WTC11 (cell line): ENCODE measurements around the gene ZNF415. TPM values are rescaled to one million over a fixed set of nuclear protein-coding genes. Genes with fewer than 3 reads are reported as not detected.

Experiments
- ATAC-seq: fragments of 200-7000 bp; cut with Tn5 transposase; 2 replicates; pipeline ENCODE4 v1.10.0; 2021; ENCODE audit warnings: mild to moderate bottlenecking, moderate library complexity
- CTCF ChIA-PET: fragments of 300-600 bp; sonication (Branson Sonifier 250); formaldehyde crosslinking; loops from one replicate; lab custom pipeline; 2021; ENCODE audit warnings: antibody characterized with exemption; lab: Charles Lee
- POLR2A ChIA-PET: fragments of 350-600 bp; sonication (Branson Sonifier 250); formaldehyde crosslinking; loops from one replicate; lab custom pipeline; 2021; ENCODE audit warnings: antibody characterized with exemption; lab: Charles Lee
- DNase-seq: peaks from one replicate; pipeline ENCODE4 v3.0.0; 2021; ENCODE audit warnings: low spot score
- H3K27ac Mint-ChIP-seq: 2 replicates; pipeline ENCODE4 v1.8.0; 2021; ENCODE audit warnings: mixed read lengths
- H3K27me3 Mint-ChIP-seq: 2 replicates; pipeline ENCODE4 v1.8.0; 2021; ENCODE audit warnings: low read depth, mild to moderate bottlenecking, moderate library complexity, mixed read lengths
- H3K36me3 Mint-ChIP-seq: 2 replicates; pipeline ENCODE4 v1.8.0; 2021; ENCODE audit warnings: mixed read lengths
- H3K4me1 Mint-ChIP-seq: 2 replicates; pipeline ENCODE4 v1.8.0; 2022; ENCODE audit warnings: mixed read lengths
- H3K4me3 Mint-ChIP-seq: 2 replicates; pipeline ENCODE4 v1.8.0; 2021; ENCODE audit warnings: mild to moderate bottlenecking, moderate library complexity, mixed read lengths
- H3K9me3 Mint-ChIP-seq: 2 replicates; pipeline ENCODE4 v1.8.0; 2021; ENCODE audit warnings: mixed read lengths
- AR ChIP-seq: fragments of 250-450 bp; sonication (Bioruptor Pico); IDR thresholded peaks from 2 replicates; pipeline ENCODE4 v1.9.0; 2021; ENCODE audit warnings: mild to moderate bottlenecking
- ATF1 ChIP-seq: sonication (generic); formaldehyde crosslinking; IDR thresholded peaks from 2 replicates; pipeline ENCODE4 v1.8.1; 2023; ENCODE audit warnings: mild to moderate bottlenecking, moderate library complexity, missing genetic modification reagents
- CDX4 ChIP-seq: fragments of 250-450 bp; sonication (Bioruptor Pico); IDR thresholded peaks from 2 replicates; pipeline ENCODE4 v1.9.0; 2021; ENCODE audit warnings: moderate library complexity, mild to moderate bottlenecking, inconsistent platforms, borderline replicate concordance
- E2F1 ChIP-seq: sonication (generic); formaldehyde crosslinking; IDR thresholded peaks from 2 replicates; pipeline ENCODE4 v1.8.0; 2022; ENCODE audit warnings: mild to moderate bottlenecking, missing genetic modification reagents
- ETV6 ChIP-seq: sonication (generic); formaldehyde crosslinking; IDR thresholded peaks from 2 replicates; pipeline ENCODE4 v1.8.1; 2022; ENCODE audit warnings: mild to moderate bottlenecking, missing genetic modification reagents
- FOXJ3 ChIP-seq: sonication (generic); formaldehyde crosslinking; IDR thresholded peaks from 2 replicates; pipeline ENCODE4 v1.9.0; 2021; ENCODE audit warnings: missing genetic modification reagents, mild to moderate bottlenecking, borderline replicate concordance
- FOXK1 ChIP-seq: sonication (generic); formaldehyde crosslinking; IDR thresholded peaks from 2 replicates; pipeline ENCODE4 v1.8.0; 2022; ENCODE audit warnings: mild to moderate bottlenecking, moderate library complexity, missing genetic modification reagents
- GABPB1 ChIP-seq: sonication (generic); formaldehyde crosslinking; IDR thresholded peaks from 2 replicates; pipeline ENCODE4 v1.8.1; 2023; ENCODE audit warnings: mild to moderate bottlenecking, missing genetic modification reagents
- IRF2 ChIP-seq: sonication (generic); formaldehyde crosslinking; IDR thresholded peaks from 2 replicates; pipeline ENCODE4 v1.8.0; 2022; ENCODE audit warnings: low read depth, missing genetic modification reagents, borderline replicate concordance
- JAZF1 ChIP-seq: fragments of 250-450 bp; sonication (Bioruptor Pico); IDR thresholded peaks from 2 replicates; pipeline ENCODE4 v1.9.0; 2021; ENCODE audit warnings: moderate library complexity, mild to moderate bottlenecking, inconsistent platforms
- MYBL2 ChIP-seq: sonication (generic); formaldehyde crosslinking; IDR thresholded peaks from 2 replicates; pipeline ENCODE4 v1.8.1; 2023; ENCODE audit warnings: mild to moderate bottlenecking, moderate library complexity, missing genetic modification reagents
- NFYB ChIP-seq: sonication (generic); formaldehyde crosslinking; conservative IDR thresholded peaks from 2 replicates; pipeline ENCODE4 v1.8.0; 2022; ENCODE audit warnings: low read depth, missing genetic modification reagents
- NR3C1 ChIP-seq: sonication (generic); formaldehyde crosslinking; conservative IDR thresholded peaks from 2 replicates; pipeline ENCODE4 v1.8.1; 2023; ENCODE audit warnings: low read depth, mild to moderate bottlenecking, missing genetic modification reagents
- RELA ChIP-seq: sonication (generic); formaldehyde crosslinking; IDR thresholded peaks from 2 replicates; pipeline ENCODE4 v1.8.1; 2022; ENCODE audit warnings: missing genetic modification reagents, mild to moderate bottlenecking, borderline replicate concordance
- SOX15 ChIP-seq: fragments of 250-450 bp; sonication (Bioruptor Pico); IDR thresholded peaks from 2 replicates; pipeline ENCODE4 v1.9.0; 2021; ENCODE audit warnings: mild to moderate bottlenecking
- SP1 ChIP-seq: sonication (generic); formaldehyde crosslinking; conservative IDR thresholded peaks from 2 replicates; pipeline ENCODE4 v1.8.1; 2022; ENCODE audit warnings: missing genetic modification reagents
- TEAD1 ChIP-seq: sonication (generic); formaldehyde crosslinking; IDR thresholded peaks from 2 replicates; pipeline ENCODE4 v1.8.0; 2022; ENCODE audit warnings: mild to moderate bottlenecking, missing genetic modification reagents
- TEAD4 ChIP-seq: sonication (generic); formaldehyde crosslinking; IDR thresholded peaks from 2 replicates; pipeline ENCODE4 v1.8.0; 2022; ENCODE audit warnings: mild to moderate bottlenecking, missing genetic modification reagents
- ZNF317 ChIP-seq: sonication (generic); formaldehyde crosslinking; IDR thresholded peaks from 2 replicates; pipeline ENCODE4 v1.8.1; 2023; ENCODE audit warnings: low read depth, mild to moderate bottlenecking, moderate library complexity, missing genetic modification reagents, borderline replicate concordance
- ZNF423 ChIP-seq: fragments of 250-450 bp; sonication (Bioruptor Pico); IDR thresholded peaks from 2 replicates; pipeline ENCODE4 v2.1.2; 2022; ENCODE audit warnings: mild to moderate bottlenecking, moderate library complexity
- total RNA-seq: library from RNA; stranded (reverse); gene quantifications from 3 replicates; pipeline ENCODE4 v1.2.3, GENCODE V29; 2021
- TF ChIP-seq, protein P1 (sequence below): sonication (generic); formaldehyde crosslinking; IDR thresholded peaks from 2 replicates; pipeline ENCODE4 v1.8.0; 2022; ENCODE audit warnings: mild to moderate bottlenecking, missing genetic modification reagents
- TF ChIP-seq, protein P2 (sequence below): sonication (generic); formaldehyde crosslinking; IDR thresholded peaks from 2 replicates; pipeline ENCODE4 v1.8.0; 2023; ENCODE audit warnings: mild to moderate bottlenecking, missing genetic modification reagents
- TF ChIP-seq, protein P3 (sequence below): sonication (generic); formaldehyde crosslinking; IDR thresholded peaks from 2 replicates; pipeline ENCODE4 v1.8.1; 2023; ENCODE audit warnings: mild to moderate bottlenecking, missing genetic modification reagents

The ZNF415 gene
- total RNA-seq, 1 experiment from 2014 or later, result 11.2 TPM

DNA sequence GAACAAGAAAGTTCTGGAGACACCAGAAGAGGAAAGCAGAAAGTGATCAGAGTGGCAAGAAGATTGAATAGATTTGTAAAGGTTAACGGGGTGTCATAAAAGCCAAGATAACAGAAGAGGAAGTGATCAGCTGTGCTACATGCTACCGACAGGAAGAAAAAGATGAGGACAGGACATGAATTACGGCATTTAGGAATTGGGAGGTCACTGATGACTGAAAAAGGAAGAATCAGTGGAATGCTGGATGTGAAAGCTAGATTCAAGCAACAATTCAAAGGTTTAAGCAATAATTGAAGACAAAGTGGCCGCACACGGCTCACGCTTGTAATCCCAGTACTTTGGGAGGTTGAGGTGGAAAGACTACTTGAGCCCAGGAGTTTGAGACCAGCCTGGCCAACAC lies 44.6 kb downstream of the ZNF415 start:
- Mint-ChIP-seq H3K36me3 (peaks cover 69% of the 10 kb centered on the region), H3K4me3 (no peak overlapping the region), H3K4me1 (peaks cover 10% of the 10 kb centered on the region), H3K27me3 (no peaks in the 10 kb centered on the region), H3K27ac (no peak overlapping the region), H3K9me3 (no peaks in the 10 kb centered on the region)
- no peak for DNase-seq
- ATAC-seq, result no peak
- ChIA-PET POLR2A (no interaction called here), CTCF (interaction anchor here (3.1 kb wide), 1 partner anchor 11 kb away, joined by 13 read pairs; no protein-coding TSS in a partner anchor)
- no peak for TF ChIP-seq RELA (CRISPR knock-in tag)
- no peak for TF ChIP-seq ATF1 (CRISPR knock-in tag)
- TF ChIP-seq, protein P1, sequence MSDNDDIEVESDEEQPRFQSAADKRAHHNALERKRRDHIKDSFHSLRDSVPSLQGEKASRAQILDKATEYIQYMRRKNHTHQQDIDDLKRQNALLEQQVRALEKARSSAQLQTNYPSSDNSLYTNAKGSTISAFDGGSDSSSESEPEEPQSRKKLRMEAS (CRISPR knock-in tag), result no peak
- TF ChIP-seq JAZF1 (CRISPR knock-in tag), result no peak
- no peak for TF ChIP-seq NFYB (CRISPR knock-in tag)
- TF ChIP-seq, protein P2, sequence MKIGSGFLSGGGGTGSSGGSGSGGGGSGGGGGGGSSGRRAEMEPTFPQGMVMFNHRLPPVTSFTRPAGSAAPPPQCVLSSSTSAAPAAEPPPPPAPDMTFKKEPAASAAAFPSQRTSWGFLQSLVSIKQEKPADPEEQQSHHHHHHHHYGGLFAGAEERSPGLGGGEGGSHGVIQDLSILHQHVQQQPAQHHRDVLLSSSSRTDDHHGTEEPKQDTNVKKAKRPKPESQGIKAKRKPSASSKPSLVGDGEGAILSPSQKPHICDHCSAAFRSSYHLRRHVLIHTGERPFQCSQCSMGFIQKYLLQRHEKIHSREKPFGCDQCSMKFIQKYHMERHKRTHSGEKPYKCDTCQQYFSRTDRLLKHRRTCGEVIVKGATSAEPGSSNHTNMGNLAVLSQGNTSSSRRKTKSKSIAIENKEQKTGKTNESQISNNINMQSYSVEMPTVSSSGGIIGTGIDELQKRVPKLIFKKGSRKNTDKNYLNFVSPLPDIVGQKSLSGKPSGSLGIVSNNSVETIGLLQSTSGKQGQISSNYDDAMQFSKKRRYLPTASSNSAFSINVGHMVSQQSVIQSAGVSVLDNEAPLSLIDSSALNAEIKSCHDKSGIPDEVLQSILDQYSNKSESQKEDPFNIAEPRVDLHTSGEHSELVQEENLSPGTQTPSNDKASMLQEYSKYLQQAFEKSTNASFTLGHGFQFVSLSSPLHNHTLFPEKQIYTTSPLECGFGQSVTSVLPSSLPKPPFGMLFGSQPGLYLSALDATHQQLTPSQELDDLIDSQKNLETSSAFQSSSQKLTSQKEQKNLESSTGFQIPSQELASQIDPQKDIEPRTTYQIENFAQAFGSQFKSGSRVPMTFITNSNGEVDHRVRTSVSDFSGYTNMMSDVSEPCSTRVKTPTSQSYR (CRISPR knock-in tag), result no peak
- TF ChIP-seq ETV6, result no peak
- no peak for TF ChIP-seq SP1 (CRISPR knock-in tag)
- no peak for TF ChIP-seq ZNF423 (CRISPR knock-in tag)
- no peak for TF ChIP-seq TEAD4 (CRISPR knock-in tag)
- no peak for TF ChIP-seq NR3C1 (CRISPR knock-in tag)
- TF ChIP-seq ZNF317 (CRISPR knock-in tag), result no peak
- TF ChIP-seq FOXK1 (CRISPR knock-in tag), result no peak
- TF ChIP-seq, protein P3, sequence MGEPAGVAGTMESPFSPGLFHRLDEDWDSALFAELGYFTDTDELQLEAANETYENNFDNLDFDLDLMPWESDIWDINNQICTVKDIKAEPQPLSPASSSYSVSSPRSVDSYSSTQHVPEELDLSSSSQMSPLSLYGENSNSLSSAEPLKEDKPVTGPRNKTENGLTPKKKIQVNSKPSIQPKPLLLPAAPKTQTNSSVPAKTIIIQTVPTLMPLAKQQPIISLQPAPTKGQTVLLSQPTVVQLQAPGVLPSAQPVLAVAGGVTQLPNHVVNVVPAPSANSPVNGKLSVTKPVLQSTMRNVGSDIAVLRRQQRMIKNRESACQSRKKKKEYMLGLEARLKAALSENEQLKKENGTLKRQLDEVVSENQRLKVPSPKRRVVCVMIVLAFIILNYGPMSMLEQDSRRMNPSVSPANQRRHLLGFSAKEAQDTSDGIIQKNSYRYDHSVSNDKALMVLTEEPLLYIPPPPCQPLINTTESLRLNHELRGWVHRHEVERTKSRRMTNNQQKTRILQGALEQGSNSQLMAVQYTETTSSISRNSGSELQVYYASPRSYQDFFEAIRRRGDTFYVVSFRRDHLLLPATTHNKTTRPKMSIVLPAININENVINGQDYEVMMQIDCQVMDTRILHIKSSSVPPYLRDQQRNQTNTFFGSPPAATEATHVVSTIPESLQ (CRISPR knock-in tag), result no peak
- TF ChIP-seq CDX4 (CRISPR knock-in tag), result no peak

DNA sequence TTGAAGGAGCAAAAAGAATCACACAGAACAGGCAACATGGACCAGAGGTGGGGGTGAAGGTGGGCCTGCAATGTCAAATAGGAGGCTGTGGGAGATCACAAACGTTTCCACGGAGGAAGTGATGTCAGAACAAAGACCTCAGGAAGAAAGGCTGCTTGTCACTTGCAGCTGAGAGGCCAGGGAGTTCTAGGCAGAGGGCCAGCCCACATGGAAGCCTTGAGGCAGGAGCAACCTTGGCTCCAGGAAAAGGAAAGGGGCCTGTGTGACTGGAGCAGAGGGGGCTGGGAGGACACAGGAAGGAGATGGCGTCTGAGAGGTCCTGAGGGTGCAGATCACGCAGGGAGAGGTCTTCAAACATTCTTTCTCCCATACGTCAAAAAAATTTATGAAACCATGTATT lies 45.8 kb downstream of the ZNF415 start:
- no peak for DNase-seq
- no peak for ATAC-seq
- Mint-ChIP-seq H3K27me3 (no peaks in the 10 kb centered on the region), H3K27ac (no peak overlapping the region), H3K36me3 (peaks cover 76% of the 10 kb centered on the region), H3K4me3 (no peak overlapping the region), H3K4me1 (peaks cover 5% of the 10 kb centered on the region), H3K9me3 (peaks cover under 1% of the 10 kb centered on the region; the same call in 1 of the 2 replicates)
- CTCF ChIA-PET, result interaction anchor here (3.1 kb wide), 1 partner anchor 10 kb away, joined by 13 read pairs; no protein-coding TSS in a partner anchor
- POLR2A ChIA-PET, result no interaction called here
- TF ChIP-seq ZNF423 (CRISPR knock-in tag) (no peak), SOX15 (CRISPR knock-in tag) (no peak), FOXJ3 (CRISPR knock-in tag) (no peak), TEAD1 (no peak), E2F1 (CRISPR knock-in tag) (no peak), MYBL2 (CRISPR knock-in tag) (no peak), AR (CRISPR knock-in tag) (no peak), NR3C1 (CRISPR knock-in tag) (no peak), IRF2 (CRISPR knock-in tag) (no peak), ATF1 (CRISPR knock-in tag) (no peak), GABPB1 (CRISPR knock-in tag) (no peak)
